ENCODE measurements around the gene MALT1. TPM values are rescaled to one million over a fixed set of nuclear protein-coding genes. Genes with fewer than 3 reads are reported as not detected.

The MALT1 gene
- total and polyA plus RNA-seq, 2 experiments from 2014 or later = 5.2 to 18.8 TPM

GRCh38 chr18:58630071-58630470 is 41.2 kb upstream of the MALT1 start:
- peaks cover 10% of the 10 kb centered on the region; the same call in 1 of the 2 replicates for H3K4me1 ChIP-seq (ENCODE audit: insufficient read depth)
- H3K27ac Mint-ChIP-seq = no peak overlapping the region
- no peaks in the 10 kb centered on the region for H3K36me3 Mint-ChIP-seq (ENCODE audit: low read depth)
- H3K79me2 ChIP-seq (replicated peaks; ENCODE audit: insufficient read depth) = no peaks in the 10 kb centered on the region
- H3K27ac ChIP-seq (ENCODE audit: low read depth) = no peak overlapping the region
- peaks cover 33% of the 10 kb centered on the region for H3K4me1 Mint-ChIP-seq
- no peak overlapping the region for H3K4me2 ChIP-seq
- H3K27me3 ChIP-seq (ENCODE audit: insufficient read depth) = no peaks in the 10 kb centered on the region
- H3K9me2 ChIP-seq (ENCODE audit: insufficient read depth) = no peaks in the 10 kb centered on the region
- DNase-seq (ENCODE audit: low spot score) (no peak), ATAC-seq (no peak)
- no peak overlapping the region; the same call in 1 of the 2 replicates for H2AFZ ChIP-seq
- no peaks in the 10 kb centered on the region for H3K9me3 Mint-ChIP-seq
- H3K27me3 Mint-ChIP-seq (ENCODE audit: insufficient read depth, low read depth, poor library complexity) = peaks cover 5% of the 10 kb centered on the region
- H4K20me1 ChIP-seq (replicated peaks; ENCODE audit: insufficient read depth) = no peaks in the 10 kb centered on the region
- no peaks in the 10 kb centered on the region for H3K36me3 ChIP-seq (ENCODE audit: insufficient read depth)
- no peak overlapping the region for H3K4me3 Mint-ChIP-seq
- no peaks in the 10 kb centered on the region for H3F3A ChIP-seq (replicated peaks; ENCODE audit: low read depth)
- H3K4me3 ChIP-seq = no peak overlapping the region
- TF ChIP-seq JUNB (IDR thresholded peaks at IDR 0.05; ENCODE audit: unreplicated experiment) (no peak), REST (IDR thresholded peaks at IDR 0.05; ENCODE audit: unreplicated experiment) (no peak), EZH2 (IDR thresholded peaks at IDR 0.05; ENCODE audit: low read depth, unreplicated experiment) (no peak), CREB1 (CRISPR knock-in tag; IDR thresholded peaks at IDR 0.05; ENCODE audit: low read depth) (no peak), CTCF (conservative IDR thresholded peaks at IDR 0.05; ENCODE audit: low read depth in 2 of 2) (no peak), ZNF462 (CRISPR knock-in tag; IDR thresholded peaks at IDR 0.05) (no peak), NANOG (IDR thresholded peaks at IDR 0.05; ENCODE audit: borderline replicate concordance) (no peak), ETS1 (IDR thresholded peaks at IDR 0.05) (no peak), ZNF331 (CRISPR knock-in tag; IDR thresholded peaks at IDR 0.05; ENCODE audit: low read depth) (no peak), POLR2AphosphoS5 (IDR thresholded peaks at IDR 0.05; ENCODE audit: low read depth) (no peak), STAT1 (IDR thresholded peaks at IDR 0.05; ENCODE audit: unreplicated experiment) (no peak), EZH2phosphoT487 (IDR thresholded peaks at IDR 0.05; ENCODE audit: unreplicated experiment) (no peak), ZNF114 (CRISPR knock-in tag; IDR thresholded peaks at IDR 0.05) (no peak)
